HG03575 (cell line): Measurements from ENCODE around the gene PTPRD.

ENCODE experiments used
- ATAC-seq: cut with Tn5 transposase; IDR thresholded peaks from one replicate; pipeline ENCODE4 v1.9.1; 2021; ENCODE audit not compliant: unreplicated experiment, insufficient number of reproducible peaks, low FRiP score; ENCODE audit errors: extremely low read depth

PTPRD gene

DNA sequence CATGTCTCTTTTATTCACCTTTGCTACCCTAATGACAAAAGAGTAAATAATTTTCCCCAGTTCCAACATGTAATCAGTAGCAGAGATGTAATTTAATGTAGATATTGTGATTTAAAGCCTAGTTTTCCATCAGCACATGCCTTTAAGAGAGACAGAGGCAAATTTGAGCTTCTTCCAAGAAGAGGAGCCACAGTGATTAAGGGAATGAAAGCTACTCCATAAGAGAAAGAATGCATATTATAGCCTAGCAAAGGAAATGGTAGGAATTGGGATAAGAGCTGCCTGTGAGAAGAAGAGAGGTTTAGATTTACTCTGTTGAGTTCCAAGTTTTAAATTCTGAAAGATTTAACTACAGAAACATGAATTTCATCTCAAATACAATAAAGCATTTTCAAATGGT is 2222.2 kb downstream of the PTPRD start:
- no peak for ATAC-seq

DNA sequence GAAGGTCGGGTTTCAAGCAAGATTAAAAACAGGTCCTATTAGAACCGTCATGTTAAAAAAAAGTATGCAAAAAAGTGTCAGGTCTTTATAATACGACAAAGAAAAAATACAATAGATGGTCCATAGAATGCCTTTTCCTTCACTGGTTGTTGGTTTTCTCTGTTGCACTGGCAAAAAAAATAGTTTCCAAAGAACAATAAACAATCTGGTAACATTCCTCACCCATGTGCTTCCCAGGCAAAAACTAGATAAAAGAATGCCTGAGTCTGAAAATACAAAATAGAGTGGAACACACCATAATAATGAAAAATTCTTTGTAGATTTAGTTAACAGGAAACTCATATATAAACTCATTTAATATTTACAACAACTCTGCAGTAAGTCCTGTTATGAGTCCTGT is 2223.3 kb downstream of the PTPRD start:
- ATAC-seq, result no peak

DNA sequence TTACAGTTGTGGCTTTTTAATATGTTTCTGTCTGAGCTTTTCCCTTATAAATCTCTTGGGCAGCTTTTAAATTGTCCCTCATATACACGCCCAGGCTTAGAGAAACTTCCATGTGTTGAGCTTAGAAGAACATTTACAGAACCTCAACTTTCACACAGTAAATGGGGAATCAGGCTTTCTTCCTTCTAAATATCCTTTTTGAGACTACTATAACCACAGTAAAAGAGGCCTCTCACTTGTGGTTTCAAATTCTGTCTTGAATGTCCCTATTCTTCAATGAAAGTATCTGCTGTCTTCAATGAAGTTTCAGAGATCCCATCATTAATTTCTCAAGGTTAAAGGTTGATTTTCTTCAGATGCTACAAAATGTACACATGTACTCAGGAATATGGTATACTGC is 2224.7 kb downstream of the PTPRD start:
- no peak for ATAC-seq

DNA sequence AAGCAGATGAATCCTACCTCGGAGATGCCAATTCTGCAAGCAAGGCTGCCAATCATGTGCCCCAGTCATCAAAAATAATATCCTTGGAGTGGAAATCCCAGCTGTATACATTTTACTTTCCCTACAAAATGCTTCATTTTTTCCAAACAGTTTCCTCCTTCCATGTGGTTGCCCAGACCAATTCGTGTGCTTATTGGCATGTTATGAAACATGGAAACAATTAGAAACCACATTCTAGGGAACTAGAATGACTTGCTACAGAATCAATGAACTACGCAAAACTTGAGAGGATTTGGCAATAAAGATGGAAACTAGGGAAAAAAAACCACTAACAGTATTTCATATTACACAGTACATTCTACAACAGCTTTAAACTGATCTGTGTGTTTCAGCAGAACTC is 2228.7 kb downstream of the PTPRD start:
- no peak for ATAC-seq

DNA sequence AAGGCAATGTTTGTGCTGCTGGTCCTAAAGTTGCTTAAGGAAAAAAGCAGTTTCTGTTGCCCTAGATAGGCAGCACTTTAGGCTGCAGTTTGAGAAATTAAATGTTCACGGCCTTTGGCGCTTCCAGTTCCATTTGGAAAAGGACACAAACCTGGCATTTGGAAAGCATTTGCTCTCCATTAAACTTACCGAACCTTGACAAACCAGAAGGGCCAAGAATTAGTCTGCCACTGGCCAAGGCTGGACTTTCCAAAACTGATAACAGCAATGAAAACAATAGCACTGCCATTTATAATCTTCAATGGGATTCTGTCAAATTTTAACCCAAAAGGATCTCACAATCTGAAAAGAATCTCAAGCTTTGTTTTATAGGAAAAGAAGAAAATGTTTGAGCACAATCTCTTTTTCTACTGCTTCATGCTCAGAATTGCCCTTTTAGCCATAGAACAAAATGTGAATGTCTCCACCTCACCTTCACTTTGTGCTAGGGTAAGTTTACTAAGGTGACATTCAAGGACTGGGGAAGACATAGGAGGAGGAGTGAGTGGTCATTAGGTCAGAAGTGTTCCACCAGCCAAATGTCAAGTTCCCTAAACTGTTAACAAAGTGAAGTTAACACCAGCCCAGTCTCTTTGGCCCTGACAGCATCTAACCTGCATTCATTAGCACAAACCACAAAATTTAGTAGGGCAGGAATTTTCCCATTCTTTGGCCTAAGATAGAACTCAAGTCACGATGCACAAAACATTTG is 2229.8 kb downstream of the PTPRD start:
- ATAC-seq, result no peak

DNA sequence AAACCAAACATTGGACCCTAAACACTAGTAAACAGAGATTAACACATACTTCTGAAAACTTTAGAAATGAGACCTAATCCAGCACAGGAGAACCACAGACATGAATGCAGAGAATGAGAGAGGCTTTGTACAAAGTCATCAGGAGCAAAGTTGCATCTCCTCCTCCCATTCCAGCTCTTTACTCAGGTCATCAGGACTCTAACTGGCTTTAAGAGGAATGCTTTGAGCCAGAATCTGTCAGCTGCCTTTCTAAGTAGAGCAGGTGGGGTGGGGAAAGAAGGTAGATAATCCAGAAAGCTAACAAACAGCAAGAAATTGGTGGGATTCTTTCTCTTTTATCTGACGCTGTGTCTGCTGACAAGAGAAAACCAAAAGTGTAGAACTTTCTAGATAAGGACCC is 2230.5 kb downstream of the PTPRD start:
- no peak for ATAC-seq

DNA sequence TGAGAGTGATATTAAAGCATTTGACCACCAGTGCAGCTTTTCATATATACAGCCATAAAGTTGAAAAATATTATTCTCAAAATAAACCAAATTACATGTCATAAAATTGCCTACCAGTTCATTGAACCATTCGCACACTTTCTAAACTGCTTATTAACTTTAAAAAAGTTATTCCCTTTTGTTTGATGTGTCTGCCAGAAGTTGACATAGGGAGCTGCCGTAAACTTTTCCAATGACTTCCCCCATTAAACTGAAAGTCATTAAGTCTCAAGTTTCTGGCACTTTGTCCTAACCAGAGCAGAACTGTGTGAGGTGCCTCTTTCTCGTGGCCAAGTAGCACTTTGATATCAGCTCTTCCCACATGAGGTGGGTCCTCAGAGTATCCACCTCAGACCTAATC is 2231.2 kb downstream of the PTPRD start:
- no peak for ATAC-seq

DNA sequence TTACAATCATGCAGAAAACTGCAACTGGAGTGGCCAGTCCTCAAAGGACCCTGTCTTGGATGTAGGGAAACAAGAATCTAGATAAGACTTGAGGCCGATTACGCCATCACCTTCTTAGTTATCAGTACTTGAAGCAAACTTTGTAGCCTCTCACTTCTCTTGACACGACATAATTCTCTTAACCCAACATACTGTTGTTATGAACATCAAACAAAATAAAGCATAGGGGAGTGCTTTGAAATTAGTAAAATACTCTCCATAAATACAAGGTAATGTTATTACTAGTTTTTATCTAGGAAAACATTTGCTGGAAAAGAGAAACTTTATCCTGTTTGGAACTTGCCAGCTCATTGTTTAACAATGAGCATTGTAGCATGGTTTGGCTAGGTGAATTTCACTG is 2238.3 kb downstream of the PTPRD start:
- no peak for ATAC-seq

DNA sequence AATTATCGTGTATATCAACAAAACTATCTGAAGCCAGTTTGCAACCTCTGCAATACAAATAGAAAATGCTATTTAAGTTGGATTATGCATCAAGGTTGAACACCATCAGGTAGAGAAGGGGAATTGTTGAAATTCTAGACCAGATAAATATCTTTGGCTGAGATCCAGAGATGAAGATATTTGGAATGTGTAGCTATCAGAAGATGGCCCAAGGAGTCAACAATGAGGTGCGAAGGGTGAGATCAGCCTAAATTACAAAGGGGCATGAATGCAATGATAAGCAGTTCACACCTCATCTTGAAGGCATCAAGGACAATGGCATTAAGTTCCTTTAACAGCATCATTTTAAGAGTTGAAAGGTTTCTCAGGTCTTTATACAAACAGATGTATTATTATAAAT is 2241.1 kb downstream of the PTPRD start:
- no peak for ATAC-seq

DNA sequence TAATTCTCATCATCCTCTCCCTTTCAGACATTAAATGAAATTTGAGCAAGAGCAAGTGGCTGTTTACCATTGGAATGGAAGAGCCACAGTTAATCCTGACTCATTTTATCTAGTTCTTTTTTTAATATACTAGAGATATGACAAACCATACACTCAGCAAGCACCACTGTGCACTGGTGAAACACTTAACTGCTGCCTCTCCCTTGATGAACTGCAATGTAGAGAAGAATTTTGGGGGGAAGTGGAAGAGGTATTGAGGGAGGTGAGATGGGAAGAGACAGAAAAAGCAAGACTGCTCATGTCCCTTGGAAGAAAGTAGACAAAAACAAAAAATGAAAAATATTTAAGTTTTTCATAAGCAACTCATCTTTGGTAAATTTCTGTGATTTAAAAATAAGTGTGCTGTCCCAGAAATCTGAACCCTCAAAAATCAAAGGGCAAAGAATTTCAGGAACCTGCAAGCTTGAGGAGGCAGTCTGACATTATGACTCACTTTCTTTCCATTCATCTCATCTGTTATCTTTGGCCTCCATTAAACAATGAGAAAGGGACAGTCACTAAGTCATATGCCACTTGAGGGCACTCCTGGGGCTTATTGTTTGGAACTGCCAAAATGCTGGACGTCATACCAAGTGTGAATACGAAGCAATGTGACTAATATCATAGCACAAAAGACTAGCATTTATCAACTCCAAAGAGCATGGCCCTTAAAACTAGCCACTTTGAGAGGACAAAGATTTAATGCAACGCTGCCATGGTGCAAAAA is 2246.5 kb downstream of the PTPRD start:
- no peak for ATAC-seq

DNA sequence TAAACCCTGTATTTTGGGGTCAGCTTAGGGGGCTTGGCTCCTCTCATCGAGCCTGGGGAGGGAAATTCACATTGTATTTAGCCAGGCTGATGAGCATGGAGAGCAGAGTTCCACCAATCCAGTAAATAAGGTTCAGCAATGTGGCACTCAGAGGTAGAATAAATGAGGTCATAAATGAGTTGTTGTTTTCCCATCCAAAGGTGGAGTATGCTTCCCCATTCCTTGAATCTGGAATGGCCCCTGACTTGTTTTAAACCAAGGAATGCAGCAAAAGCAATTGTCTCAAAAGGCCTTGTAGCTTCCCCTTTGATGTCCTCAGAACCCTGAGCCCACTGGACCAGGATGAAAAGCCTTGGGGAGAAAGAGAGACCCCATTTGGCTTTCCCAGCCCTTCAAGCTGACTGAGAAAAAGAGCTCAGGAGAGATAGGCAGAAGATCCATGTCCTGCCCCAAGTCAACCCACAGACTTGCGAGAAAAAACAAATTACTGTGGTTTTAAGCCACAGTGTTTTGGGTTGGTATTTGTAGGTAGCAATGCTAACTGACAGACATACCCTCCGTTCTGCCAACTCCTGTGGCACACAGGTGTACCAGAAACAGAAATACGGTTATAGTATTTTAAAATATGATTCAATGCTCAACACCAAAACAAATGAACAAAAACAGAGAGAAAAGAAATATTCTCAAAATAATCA is 2247.2 kb downstream of the PTPRD start:
- no peak for ATAC-seq

DNA sequence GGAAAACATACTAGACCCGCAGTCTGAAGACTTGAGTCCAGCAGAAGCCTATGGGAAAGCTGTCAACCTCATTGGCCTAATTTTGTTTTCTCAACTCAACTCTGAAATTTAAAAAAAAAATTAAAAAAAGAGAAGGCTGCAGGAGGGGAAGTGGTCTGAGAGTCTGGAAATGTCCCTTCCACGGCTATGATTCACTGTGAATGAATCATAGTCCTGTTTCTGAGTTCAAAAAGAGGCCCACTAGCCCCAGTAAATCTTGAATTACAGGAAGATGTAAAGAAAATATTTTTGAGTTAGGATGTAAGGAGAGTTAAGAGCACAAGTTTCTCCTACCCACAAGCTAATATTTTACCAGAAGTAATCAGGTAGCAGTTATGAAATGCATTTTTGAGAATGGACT is 2247.8 kb downstream of the PTPRD start:
- ATAC-seq, result no peak

DNA sequence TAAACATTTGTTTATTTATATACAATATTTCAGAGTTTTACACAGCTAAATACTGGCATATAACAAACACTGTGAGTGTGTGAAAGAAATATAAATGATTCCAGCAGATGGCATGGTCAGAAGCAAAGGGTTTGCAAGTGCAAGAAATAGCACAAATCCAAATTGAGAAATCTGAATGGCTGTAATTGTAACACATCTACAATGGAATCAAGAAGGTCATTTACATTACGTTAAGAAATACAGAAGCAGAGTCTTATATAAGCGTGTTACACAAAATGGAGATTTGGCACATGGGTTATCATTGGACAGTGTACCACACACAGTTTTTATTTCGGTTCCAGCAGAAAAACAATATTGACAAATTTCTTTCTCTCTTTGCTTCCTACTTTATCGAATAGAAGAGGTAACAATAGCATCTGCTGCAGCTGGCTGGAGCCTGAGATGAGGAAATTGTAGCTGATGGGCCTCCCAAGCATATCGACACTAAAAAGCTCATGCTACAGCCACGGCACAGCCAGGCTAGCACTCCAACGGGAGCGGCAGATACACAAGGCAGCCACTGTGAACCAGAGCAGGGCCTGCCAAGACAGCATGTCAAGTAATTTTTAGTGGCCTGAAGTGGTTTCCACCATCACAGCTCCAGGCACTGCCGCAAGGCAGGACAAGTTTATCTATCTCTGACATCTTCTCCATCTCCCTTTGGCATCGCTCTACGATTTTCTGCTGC is 2248.6 kb downstream of the PTPRD start:
- ATAC-seq, result no peak

DNA sequence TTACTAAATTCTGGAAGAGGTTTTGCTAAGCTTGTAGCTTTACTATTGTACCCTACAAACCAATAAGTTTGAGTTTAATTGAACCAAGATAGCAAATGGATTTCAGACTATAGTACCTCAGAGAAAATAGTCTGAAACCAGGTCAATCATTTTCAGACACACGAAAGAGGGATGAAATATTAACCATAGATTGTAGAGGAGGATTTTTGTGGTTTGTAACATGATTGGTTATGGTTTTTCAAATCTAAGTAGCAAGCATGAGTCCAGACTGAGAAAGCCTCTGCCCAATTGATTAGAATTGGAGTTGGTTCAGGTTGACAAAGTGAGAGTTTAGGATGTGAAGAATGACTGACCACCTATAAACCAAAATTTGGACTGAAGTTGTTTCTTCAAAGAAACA is 2250.6 kb downstream of the PTPRD start:
- no peak for ATAC-seq

DNA sequence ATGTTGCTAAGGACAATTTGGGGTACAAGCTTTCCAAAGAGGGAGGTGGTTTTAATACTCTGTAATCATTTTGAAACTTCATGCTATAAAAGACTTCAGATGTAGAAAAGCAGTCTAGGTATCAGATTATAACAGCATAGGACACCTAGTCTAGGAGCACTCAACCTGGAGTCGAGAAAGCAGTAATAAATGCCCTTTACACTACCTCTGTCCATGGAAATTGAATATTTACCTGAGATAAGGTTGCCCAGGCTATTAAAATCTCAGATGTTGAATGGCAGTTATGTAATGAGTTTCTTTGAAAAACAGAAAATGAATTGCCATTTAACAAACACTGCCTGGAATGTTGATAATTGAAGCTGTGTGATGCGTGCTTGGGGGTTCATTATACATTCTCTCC is 2251.4 kb downstream of the PTPRD start:
- no peak for ATAC-seq

DNA sequence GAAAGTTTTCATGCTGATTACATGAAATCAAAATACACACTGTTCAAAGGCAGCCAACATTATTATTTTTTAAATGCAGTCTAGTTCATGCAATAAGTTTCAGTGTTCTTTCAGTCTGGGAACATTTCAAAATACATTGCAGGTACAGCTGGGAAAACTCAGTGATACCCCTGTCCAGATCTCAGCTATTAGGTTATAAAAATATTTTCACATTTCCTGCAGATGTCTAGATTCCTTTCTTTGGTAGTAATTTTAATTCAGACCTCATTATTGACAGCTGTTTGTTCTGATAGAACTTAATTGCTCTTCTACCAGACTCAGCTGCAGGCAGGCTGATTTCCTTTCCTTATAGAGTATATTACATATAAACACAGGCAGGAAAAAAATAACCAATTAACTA is 2256.4 kb downstream of the PTPRD start:
- ATAC-seq, result no peak

DNA sequence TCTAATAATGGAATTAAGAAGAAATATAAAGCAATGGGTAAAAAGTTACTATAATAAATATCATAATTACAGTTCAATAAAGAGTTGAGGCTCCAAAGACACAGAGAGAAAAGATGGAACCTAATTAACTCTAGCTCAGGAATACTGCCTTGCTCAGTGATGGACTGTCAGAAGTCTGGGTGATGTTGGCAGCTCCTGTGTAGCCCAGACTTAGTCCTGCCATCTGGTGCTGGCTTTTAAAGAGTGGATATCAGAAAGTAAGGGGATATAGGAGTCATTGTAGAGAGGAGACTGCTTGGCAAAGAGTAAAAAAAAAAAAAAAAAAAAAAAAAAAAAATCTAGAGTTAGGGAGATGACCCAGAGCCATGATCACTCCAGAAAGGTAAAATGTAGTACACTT is 2261.4 kb downstream of the PTPRD start:
- ATAC-seq, result no peak

DNA sequence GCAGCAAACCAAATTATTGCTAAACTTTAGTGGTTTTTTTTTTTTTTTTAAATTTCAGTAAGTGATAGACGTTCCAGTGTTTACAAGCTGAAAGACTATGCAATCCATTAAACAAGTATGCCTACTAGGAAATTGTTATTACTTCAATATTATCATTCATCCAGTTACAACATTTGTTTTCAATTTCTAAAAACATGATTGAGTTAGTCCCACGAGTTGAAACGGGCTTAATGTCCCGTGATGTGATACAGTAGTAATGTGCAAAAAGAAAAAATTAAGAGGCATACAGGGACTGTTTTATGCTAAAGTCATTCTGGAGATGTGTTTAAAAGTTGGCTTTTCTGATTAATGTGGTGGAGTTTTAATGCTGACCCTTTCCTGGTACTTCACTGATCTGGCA is 2262.9 kb downstream of the PTPRD start:
- ATAC-seq, result no peak

DNA sequence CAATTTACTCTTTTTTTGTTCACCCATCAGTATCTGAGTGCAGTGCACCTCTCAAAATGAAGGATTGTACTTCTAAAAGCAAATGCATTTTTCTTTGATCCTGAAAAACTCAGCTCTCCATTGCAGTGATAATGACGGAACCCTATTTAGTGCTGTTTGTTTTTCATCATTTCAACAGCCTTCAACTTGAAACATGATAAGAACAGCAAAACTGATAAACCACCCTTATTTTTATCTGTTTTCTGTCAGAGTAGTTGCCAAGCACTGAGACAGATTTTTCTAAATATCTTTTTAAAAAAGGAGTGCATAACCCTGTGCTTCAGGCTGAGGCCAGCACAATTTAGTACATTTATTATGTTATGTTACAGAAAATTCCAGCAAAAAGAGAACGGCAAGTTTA is 2263.4 kb downstream of the PTPRD start:
- ATAC-seq, result no peak

DNA sequence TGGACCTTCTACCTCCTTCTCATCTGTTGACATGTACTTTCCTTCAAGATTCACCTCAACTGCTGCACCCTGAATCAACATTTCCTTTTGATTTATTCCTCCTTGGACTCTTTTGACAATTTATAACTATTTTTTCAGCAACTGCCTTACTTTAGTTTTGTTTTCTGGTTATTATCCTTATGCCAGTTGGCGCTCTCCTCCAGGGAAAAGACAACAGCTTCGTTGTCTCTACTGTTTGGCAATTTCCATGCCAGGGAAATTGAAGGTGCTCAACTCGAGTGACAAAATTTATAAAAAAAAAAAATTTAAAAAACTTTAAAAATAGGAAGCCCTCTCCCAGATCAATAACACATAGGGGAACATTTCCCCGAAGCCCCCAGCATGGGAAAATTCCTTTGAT is 2264.0 kb downstream of the PTPRD start:
- ATAC-seq, result no peak
